GM04504 (cell line): Measurements from ENCODE around the gene FIGN.

Experiments used
- DNase-seq: peaks from one replicate; pipeline ENCODE4 v3.0.0-alpha.2; 2012; ENCODE audit warnings: low read depth

Gene FIGN

DNA sequence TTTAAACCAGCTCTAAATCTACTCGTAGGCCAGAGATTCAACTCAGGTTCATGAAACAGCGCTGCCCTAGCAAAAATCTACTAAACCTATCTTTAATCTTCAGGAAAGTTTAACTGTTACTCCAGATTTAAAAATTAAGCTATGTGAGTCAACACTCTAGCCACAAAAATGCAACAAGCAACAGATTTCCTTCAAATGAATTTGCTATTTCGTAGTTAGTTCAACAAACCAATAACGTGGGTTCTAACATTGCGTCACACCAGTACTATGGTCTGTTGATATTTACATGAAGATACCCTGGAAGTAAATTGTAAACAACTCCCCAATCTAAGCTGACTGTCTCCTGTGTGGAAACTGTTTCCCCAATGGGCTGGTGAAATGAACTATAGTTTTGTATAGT lies 71.2 kb downstream of the FIGN start:
- DNase-seq = peak; percentile 35

DNA sequence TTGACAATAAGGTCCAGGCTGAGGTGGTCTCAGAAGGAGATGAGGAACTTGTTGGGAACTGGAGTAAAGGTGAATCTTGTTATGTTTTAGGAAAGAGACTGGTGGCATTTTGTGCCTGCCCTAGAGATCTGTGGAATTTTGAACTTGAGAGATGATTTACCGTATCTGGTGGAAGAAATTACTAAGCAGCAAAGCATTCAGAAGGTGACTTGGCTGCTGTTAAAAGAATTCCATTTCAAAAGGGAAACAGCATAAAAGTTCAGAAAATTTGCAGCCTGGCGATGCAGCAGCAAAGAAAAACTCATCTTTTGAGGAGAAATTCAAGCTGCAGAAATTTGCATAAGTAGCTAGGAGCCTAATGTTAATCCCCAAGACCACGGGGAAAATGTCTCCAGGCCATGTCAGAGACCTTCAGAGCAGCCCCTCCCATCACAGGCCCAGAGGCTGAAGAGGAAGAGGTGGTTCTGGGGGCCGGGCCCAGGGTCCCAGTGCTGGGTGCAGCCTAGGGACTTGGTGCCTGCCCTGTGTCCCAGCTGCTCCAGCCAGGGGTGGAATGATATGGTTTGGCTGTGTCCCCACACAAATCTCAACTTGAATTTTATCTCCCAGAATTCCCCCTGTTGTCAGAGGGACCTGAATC lies 73.5 kb downstream of the FIGN start:
- DNase-seq = no peak

DNA sequence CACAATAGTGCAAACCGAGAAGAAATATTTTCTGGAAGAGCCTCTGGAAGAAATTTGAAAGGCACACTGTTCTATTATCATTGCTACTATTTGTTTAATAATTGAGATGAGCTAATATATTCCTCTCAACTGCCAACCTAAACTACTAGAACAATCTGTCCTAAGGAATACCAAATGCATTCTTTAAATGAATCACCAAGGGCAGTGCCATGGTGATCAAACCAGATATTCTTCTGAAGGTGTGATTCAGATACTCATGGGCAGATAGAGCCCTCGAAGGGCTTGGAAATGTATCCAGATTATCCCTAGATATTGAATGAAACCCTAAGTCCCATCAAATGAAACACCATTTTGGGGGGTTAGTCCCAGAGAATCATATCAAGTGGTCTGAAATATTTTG lies 76.6 kb downstream of the FIGN start:
- no peak for DNase-seq

- DNase-seq = no peak
Observed at GRCh38 chr2:163658556-163658955, 77.3 kb downstream of the FIGN start.

- no peak for DNase-seq
Observed at GRCh38 chr2:163657281-163657656, 78.5 kb downstream of the FIGN start.

- DNase-seq = no peak
Observed at GRCh38 chr2:163656622-163657280, 79.1 kb downstream of the FIGN start.

GRCh38 chr2:163655667-163656066 lies 80.1 kb downstream of the FIGN start:
- no peak for DNase-seq

DNA sequence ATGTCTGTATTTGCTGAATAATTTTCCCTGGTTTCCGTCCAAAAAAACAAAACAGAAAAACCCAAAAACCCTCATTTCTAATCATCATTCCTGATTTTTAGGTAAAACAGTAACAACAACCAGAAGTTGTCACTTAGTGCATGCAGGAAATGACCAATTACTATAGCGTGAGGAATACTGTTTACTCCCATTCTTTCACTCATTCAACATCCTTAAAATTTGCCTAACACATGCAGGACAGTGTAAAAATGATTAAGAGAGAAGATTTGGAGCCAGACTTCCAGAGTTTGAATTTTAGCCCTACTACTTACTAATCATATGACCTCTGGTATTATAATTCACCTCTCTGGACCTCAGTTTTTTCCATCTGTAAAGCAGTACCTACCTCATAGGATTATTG lies 83.1 kb downstream of the FIGN start:
- no peak for DNase-seq

GRCh38 chr2:163649080-163649479 lies 86.7 kb downstream of the FIGN start:
- no peak for DNase-seq

GRCh38 chr2:163647300-163647699 lies 88.5 kb downstream of the FIGN start:
- no peak for DNase-seq

- DNase-seq = no peak
Observed at GRCh38 chr2:163646687-163647086, 89.1 kb downstream of the FIGN start.

GRCh38 chr2:163644238-163644637 lies 91.6 kb downstream of the FIGN start:
- DNase-seq = no peak

DNA sequence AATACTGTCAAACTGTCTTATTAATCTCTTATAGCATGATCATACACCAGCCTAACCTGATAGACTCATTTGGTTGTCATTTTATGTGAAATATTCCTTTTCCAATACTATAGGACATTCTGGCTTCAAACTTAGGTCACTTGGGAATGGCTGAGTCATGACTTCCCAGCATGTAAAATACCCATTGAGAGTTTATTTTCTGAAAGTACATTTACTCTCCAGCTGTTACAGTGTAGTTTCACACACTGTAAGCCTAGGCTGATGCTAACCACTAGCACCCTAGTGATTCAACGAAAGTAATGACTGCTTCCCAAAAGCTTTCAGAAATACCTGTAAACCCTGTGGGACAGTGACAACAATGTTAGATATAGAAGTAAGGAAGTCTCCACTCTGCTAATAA lies 93.8 kb downstream of the FIGN start:
- DNase-seq = no peak

DNA sequence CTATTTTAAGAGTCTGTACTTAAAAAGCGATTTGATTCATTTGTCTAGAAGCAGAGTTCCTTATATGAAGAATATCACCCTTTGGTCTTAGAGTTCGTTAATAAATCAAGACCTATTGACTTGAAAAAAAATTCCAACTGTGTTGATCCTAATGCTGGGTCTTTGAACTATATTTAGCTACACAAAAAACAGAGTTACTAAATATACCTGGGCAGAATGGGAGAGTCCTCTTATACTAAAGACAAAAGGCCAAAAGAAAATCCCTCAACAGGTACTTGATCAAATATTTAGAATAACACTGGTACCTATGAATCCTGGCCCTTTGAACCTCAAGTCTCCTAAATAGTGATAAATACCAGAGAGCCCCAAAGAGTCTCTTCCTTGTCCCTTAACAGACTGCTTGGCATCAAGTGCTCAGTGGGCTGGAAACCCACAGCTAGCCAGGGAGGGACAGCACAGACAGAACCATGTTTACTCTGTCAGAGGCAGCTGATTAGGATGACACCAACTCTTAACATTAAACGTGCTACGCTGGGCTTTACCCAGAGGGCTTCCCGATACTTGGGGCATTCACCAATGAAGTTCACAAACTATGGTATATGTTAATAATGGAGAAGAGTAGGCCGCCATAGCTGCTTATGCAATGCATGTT lies 95.1 kb downstream of the FIGN start:
- DNase-seq = no peak

DNA sequence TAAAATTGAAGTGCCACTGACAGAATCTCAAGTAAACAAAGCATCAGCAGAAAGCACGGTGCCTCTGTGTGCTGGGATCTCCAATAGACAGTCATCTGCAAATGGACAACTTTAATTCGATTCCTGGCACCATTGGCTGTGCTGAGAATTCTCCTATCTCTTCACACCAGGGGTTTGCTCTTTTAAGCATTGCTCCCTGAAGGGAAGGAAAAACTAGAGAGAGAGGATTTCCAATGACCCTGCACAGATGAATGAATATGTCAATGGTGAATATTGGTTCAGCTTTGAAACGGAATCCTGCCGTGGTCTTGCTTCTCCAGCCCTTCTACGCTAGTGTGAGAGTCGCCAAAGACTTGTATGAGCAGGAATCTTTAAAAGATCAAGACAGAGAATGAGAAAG lies 97.9 kb downstream of the FIGN start:
- DNase-seq = no peak

GRCh38 chr2:163633291-163633690 lies 102.5 kb downstream of the FIGN start:
- no peak for DNase-seq

DNA sequence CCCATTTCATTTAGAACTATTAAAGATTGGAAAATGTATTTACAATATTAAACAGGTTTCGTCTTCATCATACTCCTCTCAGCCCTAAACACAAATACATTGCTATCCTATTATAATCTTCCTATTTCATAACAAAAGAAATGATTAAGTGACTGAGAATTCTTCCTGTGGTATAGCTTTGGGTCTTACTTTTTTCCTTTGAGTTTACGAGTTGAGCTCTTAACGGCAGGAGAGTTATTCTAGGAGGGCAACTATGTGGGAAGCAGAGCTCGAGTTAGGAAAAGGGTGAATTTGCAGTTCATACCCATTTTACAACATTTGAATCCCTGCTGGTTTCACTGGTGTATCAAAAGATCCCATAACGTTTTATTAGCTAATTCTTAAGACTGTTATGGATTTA lies 105.0 kb downstream of the FIGN start:
- DNase-seq = no peak

- DNase-seq = no peak
Observed at GRCh38 chr2:163626639-163627109, 109.1 kb downstream of the FIGN start.

DNA sequence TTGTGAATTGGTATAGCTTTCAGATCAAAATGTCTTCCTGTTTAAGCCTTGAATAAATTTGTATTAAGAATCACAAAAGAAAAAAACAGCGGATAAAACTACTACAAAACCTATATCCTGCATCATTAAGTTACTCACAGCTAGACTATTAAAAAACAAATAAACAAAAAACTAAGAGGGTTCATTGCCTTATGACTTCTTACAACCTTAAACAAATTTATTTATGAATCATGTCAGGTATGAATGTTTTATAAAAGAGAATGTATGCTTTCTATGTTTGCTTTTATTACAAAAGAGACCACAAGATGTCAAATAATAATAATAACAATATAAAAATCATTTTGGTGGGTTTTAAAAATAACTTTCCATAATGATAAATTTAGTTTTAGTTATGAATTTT lies 109.6 kb downstream of the FIGN start:
- no peak for DNase-seq

- no peak for DNase-seq
Observed at GRCh38 chr2:163625632-163626031, 110.2 kb downstream of the FIGN start.

- no peak for DNase-seq
Observed at GRCh38 chr2:163621445-163622004, 114.3 kb downstream of the FIGN start.

GRCh38 chr2:163617517-163617916 lies 118.3 kb downstream of the FIGN start:
- no peak for DNase-seq

GRCh38 chr2:163613266-163613731 lies 122.5 kb downstream of the FIGN start:
- no peak for DNase-seq
